Mesothelial cell of epicardium (in vitro differentiated cells): ENCODE results near the gene SLC24A3. TPM values are rescaled to one million over a fixed set of nuclear protein-coding genes. Genes with fewer than 3 reads are reported as not detected.

Experiments used
- DNase-seq, 2 experiments: peaks; one replicate each; pipeline ENCODE4 v3.0.0; 2021; ENCODE audit warnings: low spot score in 2 of 2; ENCODE audit not compliant: unreplicated experiment in 2 of 2
- H3K27ac Mint-ChIP-seq: 2 replicates; pipeline ENCODE4 v1.8.0; 2021; ENCODE audit warnings: mixed read lengths
- H3K27me3 Mint-ChIP-seq: 2 replicates; pipeline ENCODE4 v1.8.0; 2021; ENCODE audit warnings: low read depth, mixed read lengths
- H3K36me3 Mint-ChIP-seq: 2 replicates; pipeline ENCODE4 v1.8.0; 2021; ENCODE audit warnings: mixed read lengths
- H3K4me1 Mint-ChIP-seq: 2 replicates; pipeline ENCODE4 v1.8.0; 2021; ENCODE audit warnings: mixed read lengths
- H3K4me3 Mint-ChIP-seq: 2 replicates; pipeline ENCODE4 v1.8.0; 2021; ENCODE audit warnings: mild to moderate bottlenecking, moderate library complexity, mixed read lengths
- H3K9me3 Mint-ChIP-seq: 2 replicates; pipeline ENCODE4 v1.8.0; 2021; ENCODE audit warnings: mixed read lengths
- total RNA-seq: library from RNA; stranded (reverse); gene quantifications from 3 replicates; pipeline ENCODE4 v1.2.1, GENCODE V29; 2021
- TF ChIP-seq, protein P1 (sequence below): fragments of 200-600 bp; sonication (generic); IDR thresholded peaks from one replicate; pipeline ENCODE4 v1.5.0; 2021; ENCODE audit warnings: antibody characterized with exemption; ENCODE audit not compliant: unreplicated experiment

SLC24A3 gene
- total RNA-seq, 1 donor from 2014 or later = 3.2 TPM

DNA sequence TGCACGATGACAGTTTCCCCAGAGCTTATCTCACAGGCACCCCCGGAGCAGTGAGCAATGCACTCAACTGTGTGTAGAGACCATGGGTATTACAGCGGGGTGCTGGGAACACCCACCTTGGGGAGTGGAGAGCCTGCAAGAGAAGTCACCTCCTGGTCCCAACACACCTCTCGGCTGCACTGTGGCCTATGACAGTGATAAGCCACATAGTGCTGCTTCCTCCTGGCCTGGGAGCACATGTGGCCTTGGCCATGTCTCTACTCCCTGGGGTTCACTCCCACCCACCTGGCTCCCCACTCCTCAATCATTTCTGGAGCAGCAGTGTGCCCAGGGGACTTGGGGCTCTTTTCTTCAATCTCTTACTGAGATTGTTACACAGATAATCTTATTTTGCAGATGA, 77.0 kb downstream of the SLC24A3 start:
- Mint-ChIP-seq H3K4me1 (peaks cover 10% of the 10 kb centered on the region), H3K27ac (peak overlapping the region; percentile 34), H3K36me3 (no peaks in the 10 kb centered on the region), H3K4me3 (no peak overlapping the region), H3K27me3 (no peaks in the 10 kb centered on the region), H3K9me3 (peaks cover 3% of the 10 kb centered on the region)
- TF ChIP-seq, protein P1, sequence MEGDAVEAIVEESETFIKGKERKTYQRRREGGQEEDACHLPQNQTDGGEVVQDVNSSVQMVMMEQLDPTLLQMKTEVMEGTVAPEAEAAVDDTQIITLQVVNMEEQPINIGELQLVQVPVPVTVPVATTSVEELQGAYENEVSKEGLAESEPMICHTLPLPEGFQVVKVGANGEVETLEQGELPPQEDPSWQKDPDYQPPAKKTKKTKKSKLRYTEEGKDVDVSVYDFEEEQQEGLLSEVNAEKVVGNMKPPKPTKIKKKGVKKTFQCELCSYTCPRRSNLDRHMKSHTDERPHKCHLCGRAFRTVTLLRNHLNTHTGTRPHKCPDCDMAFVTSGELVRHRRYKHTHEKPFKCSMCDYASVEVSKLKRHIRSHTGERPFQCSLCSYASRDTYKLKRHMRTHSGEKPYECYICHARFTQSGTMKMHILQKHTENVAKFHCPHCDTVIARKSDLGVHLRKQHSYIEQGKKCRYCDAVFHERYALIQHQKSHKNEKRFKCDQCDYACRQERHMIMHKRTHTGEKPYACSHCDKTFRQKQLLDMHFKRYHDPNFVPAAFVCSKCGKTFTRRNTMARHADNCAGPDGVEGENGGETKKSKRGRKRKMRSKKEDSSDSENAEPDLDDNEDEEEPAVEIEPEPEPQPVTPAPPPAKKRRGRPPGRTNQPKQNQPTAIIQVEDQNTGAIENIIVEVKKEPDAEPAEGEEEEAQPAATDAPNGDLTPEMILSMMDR = no peak
- DNase-seq = no peak

DNA sequence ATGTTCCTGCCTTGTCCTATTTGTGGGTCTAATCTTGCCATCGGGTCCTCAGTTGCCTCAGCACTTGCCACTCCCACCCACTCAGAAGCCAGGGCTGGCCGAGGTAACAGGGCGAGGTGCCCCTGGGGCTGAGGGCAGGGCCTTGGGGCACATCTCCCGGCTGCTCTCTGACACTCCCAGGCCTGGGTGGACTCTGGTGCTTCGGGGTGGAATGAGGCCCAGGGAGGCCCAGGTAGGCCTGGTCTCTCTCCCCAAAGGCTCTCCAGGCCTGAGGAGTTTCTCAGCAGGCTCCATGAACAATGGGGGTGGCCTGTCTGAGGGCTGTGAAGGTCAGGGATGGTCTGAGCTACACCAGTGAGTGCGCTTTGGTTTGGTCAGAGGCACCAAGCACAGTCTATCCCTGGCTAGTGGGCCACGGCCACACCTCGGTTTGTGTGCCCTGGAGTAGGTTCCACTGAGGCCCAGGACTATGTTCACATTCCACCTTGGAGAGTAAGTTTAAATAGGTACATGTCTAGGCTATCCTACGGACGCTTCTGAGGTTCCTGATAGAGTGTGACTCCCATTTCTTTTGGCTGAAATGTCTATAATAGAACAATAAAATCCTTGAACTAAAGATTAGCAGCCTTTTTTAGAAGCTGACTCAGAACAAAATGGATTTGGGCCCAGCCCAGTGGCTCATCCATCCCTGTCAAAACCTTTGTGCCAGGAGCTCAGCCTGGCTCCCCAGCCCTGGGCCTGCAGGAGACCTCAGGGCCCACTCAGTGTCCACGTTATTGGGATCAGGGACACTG, 78.8 kb downstream of the SLC24A3 start:
- no peak overlapping the region for H3K4me3 Mint-ChIP-seq
- no peaks in the 10 kb centered on the region for H3K36me3 Mint-ChIP-seq
- peaks cover 9% of the 10 kb centered on the region for H3K9me3 Mint-ChIP-seq
- no peak for DNase-seq
- peaks cover 8% of the 10 kb centered on the region for H3K27me3 Mint-ChIP-seq
- H3K4me1 Mint-ChIP-seq = peaks cover 10% of the 10 kb centered on the region
- no peak overlapping the region for H3K27ac Mint-ChIP-seq
- TF ChIP-seq, protein P1 = no peak

DNA sequence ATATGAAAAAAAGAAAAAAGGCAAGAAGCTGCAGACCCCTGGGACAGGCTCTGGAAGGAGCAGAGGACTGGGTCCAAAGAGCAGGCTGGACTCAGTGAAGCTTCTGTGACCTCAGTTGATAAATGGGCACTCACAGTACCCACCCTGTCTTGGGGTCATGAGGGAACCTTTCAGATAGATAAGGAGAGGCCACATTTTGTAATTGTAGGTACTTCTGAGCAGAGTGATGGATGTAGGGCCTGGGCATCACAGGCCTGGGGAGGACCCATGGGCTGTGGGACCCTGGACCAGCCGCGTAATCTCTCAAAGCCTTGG, 79.3 kb downstream of the SLC24A3 start:
- no peak for DNase-seq
- H3K27ac Mint-ChIP-seq = no peak overlapping the region

DNA sequence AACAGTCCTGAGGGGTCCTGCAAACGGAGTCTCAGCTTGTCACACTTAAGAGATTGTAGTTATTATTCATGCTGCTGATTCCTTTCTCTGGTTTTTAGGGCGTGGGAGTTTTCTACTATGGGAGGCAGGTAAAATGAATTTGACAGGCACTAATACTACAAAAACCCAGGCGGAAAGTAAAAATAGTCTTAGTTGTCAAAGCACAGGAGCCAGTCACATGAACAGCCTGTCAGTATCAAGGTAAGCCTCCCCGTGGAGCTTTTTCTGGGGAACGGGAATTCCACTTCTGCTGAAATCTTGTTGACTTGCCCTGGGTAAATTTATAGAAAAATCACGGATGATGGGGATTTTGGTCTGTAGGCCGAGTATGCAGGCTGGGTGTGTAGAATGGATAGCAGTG, 79.8 kb downstream of the SLC24A3 start:
- TF ChIP-seq, protein P1 = no peak
- H3K9me3 Mint-ChIP-seq = peaks cover 9% of the 10 kb centered on the region
- H3K4me1 Mint-ChIP-seq = peaks cover 10% of the 10 kb centered on the region
- no peak overlapping the region for H3K27ac Mint-ChIP-seq
- DNase-seq = no peak
- no peaks in the 10 kb centered on the region for H3K36me3 Mint-ChIP-seq
- H3K27me3 Mint-ChIP-seq = peaks cover 10% of the 10 kb centered on the region
- no peak overlapping the region for H3K4me3 Mint-ChIP-seq

More for the DNA sequence above, 79.3 kb downstream of the SLC24A3 start:
- Mint-ChIP-seq H3K4me1 (peaks cover 10% of the 10 kb centered on the region), H3K4me3 (no peak overlapping the region), H3K27me3 (peaks cover 10% of the 10 kb centered on the region), H3K36me3 (no peaks in the 10 kb centered on the region), H3K9me3 (peaks cover 9% of the 10 kb centered on the region)
- TF ChIP-seq, protein P1 = no peak

DNA sequence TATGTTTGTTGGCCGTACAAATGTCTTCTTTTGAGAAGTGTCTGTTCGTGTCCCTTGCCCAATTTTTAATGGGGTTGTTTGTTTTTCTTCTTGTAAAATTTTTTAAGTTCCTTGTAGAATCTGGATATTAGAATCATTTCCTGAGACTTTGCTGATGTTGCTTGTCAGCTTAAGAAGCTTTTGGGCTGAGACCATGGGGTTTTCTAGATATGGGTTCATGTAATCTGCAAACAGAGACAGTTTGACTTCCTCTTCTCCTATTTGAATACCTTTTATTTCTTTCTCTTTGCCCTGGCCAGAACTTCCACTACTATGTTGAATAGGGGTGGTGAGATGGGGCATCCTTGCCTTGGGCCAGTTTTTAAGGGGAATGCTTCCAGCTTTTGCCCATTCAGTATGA, 82.6 kb downstream of the SLC24A3 start:
- Mint-ChIP-seq H3K4me3 (no peak overlapping the region), H3K27me3 (peaks cover 19% of the 10 kb centered on the region), H3K9me3 (peaks cover 13% of the 10 kb centered on the region), H3K4me1 (no peaks in the 10 kb centered on the region), H3K27ac (no peak overlapping the region), H3K36me3 (no peaks in the 10 kb centered on the region)
- no peak for DNase-seq
- TF ChIP-seq, protein P1 = no peak
